HG03439 (cell line): Measurements from ENCODE around the gene ASB8.
A peak's percentile ranks its signal among the peaks of the same experiment; 100 is the strongest.

ENCODE experiments used
- ATAC-seq: cut with Tn5 transposase; IDR thresholded peaks from one replicate; pipeline ENCODE4 v1.9.1; 2021; ENCODE audit warnings: mild to moderate bottlenecking, moderate library complexity; ENCODE audit not compliant: unreplicated experiment

Gene ASB8, protein sequence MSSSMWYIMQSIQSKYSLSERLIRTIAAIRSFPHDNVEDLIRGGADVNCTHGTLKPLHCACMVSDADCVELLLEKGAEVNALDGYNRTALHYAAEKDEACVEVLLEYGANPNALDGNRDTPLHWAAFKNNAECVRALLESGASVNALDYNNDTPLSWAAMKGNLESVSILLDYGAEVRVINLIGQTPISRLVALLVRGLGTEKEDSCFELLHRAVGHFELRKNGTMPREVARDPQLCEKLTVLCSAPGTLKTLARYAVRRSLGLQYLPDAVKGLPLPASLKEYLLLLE

DNA sequence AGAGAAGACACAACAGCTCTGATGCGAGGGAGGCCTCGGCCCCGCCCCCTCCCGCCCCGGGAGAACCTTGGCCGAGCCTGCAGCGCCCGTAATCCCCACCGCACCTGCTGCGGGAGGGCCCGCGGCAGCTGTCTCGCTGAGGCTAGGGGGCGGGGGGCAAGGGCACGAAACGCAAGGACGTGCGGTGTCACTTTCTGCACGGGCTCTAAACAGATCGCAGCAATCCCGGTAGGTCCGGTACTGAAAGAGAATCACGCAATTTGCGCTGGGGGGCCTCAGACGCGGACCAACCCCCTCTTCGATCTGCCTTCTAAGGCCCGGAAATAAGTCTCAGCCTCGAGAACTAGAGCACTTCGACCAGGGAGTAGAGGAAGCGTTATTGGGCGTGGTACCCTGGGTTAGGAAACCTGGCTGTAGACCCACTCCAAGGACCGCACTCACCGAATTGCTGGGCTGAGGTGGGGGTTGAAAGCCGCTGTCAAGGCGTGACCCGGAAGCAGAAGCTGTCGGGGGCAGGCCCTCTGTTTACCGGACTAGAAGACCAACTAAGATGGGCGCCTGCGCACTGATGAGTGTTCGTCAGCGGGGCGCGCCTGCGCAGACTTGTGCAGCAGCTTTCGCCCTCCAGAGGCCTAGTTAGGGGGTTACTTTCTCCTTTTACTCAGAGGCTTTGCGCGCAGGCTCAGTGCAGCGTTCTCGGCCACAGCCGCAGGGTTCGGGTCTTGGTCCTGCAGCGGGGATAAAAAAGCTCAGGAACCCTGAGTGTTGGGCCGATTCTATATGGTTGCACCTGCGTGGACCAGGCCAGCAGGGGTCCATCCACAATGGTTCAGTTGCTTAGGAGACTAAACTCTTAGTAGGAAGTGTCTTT is at the start of gene ASB8:
Gene ASB8 (minus strand): TSS at position 498 of the 871 bp plus-strand sequence. CDS start 4,019 bp downstream, outside the sequence.
- ATAC-seq, result peak; percentile 91

DNA sequence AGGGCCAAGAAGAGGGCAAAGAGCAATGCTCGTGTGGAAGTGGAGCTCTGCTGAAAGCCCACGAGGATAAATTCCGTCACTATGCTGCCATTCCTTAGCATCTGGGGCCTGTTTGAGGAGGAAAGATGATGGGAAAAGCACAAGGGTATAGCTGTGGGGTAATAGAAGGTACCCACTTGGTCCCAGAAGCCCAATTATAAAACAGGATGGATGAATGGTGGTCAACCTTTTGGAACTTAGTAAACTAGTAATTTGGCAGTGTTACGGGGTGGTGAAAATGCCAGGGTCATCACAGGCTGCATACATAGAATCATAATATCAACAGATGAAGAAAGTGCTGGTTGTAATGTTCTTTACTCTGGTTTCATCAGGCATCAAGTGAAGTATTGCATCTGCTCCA is 45.9 kb upstream of the ASB8 start, which contains the start of gene OR10AD1:
Gene OR10AD1 (minus strand): TSS at position 101 of the 400 bp plus-strand sequence. CDS start 0 bp downstream, at position 101.
- no peak for ATAC-seq

GRCh38 chr12:48202766-48203165 is 45.5 kb upstream of the ASB8 start:
- no peak for ATAC-seq

- ATAC-seq, result no peak
These were observed 44.2 kb upstream of the ASB8 start for GRCh38 chr12:48201516-48201915.

GRCh38 chr12:48201091-48201490 is 43.8 kb upstream of the ASB8 start:
- ATAC-seq, result no peak

DNA sequence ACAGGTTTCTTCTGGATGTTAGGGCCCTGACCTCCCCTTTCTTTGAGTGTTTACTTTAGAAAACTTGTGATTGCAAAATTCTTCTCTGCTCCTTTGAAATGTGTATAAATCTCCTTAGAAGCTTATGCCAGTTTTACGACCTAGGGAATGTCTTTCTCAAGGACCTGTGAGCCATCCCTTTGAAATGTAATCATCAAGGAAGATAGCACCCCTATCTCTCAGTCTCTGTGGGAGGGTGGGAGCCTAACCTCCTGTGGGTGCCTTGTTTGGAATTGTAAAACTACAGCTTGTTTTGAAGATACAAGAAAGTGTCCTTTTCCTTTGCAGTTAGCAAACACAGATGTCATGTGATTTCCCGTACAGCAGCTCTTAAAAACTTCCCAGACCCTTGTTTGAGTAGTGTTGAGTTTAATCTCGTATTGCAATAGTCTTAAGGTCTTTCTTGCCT is 42.5 kb upstream of the ASB8 start:
- no peak for ATAC-seq

DNA sequence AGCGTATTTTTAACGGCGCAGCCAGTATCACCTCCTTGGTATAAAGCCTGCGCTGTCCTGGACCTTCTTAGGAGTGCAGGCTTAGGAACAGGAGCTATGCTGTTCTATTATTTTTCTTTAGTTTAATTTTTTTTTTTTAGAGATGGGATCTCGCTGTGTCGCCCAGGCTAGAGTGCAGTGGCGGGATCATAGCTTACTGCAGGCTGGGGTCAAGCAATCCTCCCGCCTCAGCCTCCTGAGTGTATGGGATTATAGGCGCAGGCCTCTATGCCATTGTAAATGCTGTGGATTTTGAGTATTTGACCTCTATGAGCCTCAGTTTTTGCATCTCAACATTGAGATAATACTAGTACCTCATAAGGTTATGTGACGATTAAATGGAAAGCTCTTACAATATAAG is 41.7 kb upstream of the ASB8 start:
- ATAC-seq, result no peak

DNA sequence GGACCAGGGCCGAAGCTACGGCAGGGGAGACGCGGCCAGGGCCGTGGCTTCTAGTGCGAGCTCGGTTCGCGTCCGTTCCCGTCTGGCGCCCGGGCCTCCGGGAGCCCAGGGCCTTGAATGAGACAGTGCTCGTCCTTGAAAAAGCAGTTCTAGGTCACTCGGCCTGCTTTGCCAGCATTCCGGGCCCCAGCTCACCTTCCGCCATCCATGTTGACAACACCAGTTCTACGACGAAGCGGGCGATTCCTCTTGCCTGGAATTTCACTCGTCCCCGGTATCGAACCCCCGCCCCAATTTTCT is 41.3 kb upstream of the ASB8 start:
- peak; percentile 18 for ATAC-seq

GRCh38 chr12:48197971-48198671 is 40.8 kb upstream of the ASB8 start:
- ATAC-seq, result peak; percentile 100

GRCh38 chr12:48197549-48197970 is 40.2 kb upstream of the ASB8 start:
- peak; percentile 22 for ATAC-seq

DNA sequence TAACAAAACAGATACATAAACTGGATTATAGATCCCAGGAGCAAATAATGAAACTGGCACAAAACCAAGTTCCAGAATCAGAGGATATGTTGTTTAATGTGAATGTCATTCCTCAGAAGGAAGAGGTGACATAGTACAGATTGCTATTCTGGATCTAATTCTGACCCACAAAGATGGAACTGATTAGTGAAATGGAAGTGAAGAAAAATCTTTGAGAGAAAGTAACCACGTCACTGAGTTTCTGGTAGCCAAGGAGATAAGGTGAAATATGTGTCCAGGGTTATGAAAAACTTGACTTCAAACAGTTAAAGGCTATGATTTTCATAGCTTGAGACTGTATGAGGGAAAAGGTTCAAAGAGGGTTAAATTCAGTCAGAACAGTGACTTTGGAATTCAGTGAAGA is 37.5 kb upstream of the ASB8 start:
- ATAC-seq, result no peak

DNA sequence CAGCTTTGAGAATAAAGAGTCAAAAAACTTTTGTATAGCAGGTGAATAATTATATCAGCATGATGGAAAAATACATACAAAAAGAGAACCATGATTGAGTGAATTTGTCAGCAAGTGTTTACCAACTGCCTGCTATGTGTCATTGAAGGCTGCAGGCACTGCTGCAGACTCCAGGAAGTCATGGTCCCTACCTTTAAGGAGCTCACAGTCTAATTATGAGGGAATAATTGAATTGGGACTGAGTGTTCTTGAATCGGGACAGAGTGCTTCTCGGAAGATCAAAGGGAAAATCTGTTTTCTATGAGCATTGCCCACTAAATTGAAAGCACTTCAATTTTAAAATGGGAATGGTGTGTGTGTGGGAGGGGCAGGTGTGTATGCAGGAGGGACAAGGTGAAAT is 36.3 kb upstream of the ASB8 start:
- no peak for ATAC-seq

- no peak for ATAC-seq
These were observed 35.5 kb upstream of the ASB8 start for GRCh38 chr12:48192861-48193260.

- no peak for ATAC-seq
These were observed 33.8 kb upstream of the ASB8 start for GRCh38 chr12:48191096-48191495.

DNA sequence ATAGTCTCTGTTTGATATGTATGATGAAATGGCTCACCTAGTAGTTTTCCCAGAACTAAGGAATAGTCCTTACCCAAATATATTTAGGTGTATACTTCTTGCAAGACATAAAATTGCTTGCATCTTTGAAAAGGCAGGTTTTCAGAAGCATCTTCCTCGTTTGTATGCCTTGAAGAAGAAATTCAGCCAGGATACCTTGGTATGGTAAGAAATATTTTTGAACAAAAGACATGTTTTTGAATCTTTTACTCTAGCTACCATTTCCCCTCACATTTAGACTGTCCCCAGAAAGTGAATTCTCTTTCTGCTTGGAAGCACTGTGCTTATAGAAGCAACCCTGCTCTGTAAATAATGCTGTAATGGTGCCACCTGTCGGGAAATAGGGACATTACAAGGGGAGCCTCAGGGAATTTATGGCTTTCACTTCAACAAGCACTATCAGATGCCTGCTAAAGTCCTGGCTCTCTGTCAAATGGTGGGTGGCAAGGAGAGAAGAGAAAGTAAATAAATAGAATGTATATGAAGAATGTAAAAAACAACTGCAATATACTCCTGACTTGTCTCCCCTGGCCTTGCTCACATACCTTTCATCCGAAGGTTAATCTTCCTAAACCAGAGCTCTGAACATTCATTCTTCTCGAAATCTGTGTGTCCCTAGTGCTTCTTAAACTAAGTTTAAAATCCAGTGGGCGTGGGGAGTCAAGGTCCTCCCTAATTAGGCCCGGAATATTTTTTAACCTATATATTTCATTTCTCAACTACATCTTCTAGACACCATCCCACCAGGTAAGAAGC is 32.2 kb upstream of the ASB8 start:
- ATAC-seq, result peak; percentile 52

GRCh38 chr12:48187916-48188695 is 30.8 kb upstream of the ASB8 start:
- no peak for ATAC-seq

- no peak for ATAC-seq
These were observed 28.0 kb upstream of the ASB8 start for GRCh38 chr12:48185181-48185919.

DNA sequence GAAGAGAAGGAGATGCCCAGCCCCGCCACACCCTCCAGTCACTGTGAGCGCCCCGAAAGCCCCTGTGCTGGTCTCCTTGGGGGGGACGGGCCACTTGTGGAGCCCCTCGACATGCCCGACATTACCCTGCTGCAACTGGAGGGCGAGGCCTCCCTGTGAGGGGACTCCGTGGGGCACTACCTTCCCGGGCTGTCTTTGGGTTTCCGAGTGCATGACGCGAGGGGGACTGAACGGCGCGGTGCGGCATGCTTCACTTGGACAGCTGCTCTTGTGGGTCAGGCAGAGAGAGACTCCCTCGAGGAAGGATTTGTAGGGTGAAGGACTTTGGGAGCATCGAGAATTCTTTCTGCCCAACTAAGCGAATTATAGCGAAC is 27.2 kb upstream of the ASB8 start:
- no peak for ATAC-seq

DNA sequence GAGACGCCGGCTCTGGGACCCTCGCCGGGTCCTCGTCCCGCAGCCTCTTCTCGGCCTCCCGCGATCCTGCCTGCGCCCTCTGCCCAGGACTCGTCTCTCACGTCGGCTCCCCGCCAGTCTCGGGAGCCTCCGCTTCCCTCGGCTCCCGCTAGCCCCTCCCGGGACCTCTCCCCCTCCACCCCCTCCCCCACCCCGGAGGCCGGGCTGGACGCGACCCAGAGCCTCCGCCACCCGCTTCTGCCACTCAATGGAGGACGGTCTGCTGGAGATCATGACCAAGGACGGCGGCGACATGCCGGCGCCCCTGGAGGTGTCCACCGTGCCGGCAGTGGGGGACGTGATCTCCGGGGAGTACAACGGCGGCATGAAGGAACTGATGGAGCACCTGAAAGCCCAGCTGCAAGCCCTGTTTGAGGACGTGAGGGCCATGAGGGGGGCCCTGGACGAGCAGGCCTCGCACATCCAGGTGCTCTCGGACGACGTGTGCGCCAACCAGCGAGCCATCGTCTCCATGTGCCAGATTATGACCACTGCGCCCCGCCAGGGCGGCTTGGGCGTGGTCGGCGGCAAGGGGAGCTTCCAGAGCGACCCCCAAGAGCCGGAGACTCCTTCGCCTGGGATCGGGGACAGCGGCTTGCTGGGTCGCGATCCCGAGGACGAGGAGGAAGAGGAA is 26.7 kb upstream of the ASB8 start:
- peak; percentile 6 for ATAC-seq
